ENCODE data around the gene CBLC. TPM values are rescaled to one million over a fixed set of nuclear protein-coding genes. Genes with fewer than 3 reads are reported as not detected.

The CBLC gene
- total and polyA plus RNA-seq, 2 donors = 4.7 to 6.1 TPM

- H3K36me3 ChIP-seq (ENCODE audit: insufficient read depth) = peaks cover 2% of the 10 kb centered on the region
- no peak overlapping the region for H3K27ac ChIP-seq (ENCODE audit: low read depth)
- no peaks in the 10 kb centered on the region for H3K4me1 ChIP-seq (ENCODE audit: insufficient read depth)
- DNase-seq (ENCODE audit: extremely low spot score) = no peak
- no peak overlapping the region for H3K4me3 ChIP-seq (ENCODE audit: low read depth, low read length)
- 90% methylated on average over 15 of the region's 15 CpGs for WGBS
Observed at GRCh38 chr19:44785993-44786392, 8.3 kb downstream of the CBLC start.

GRCh38 chr19:44788971-44789370 lies 11.3 kb downstream of the CBLC start:
- 89% methylated on average over 6 of the region's 6 CpGs for WGBS
- peaks cover 2% of the 10 kb centered on the region for H3K36me3 ChIP-seq (ENCODE audit: insufficient read depth)
- no peak overlapping the region for H3K4me3 ChIP-seq (ENCODE audit: low read depth, low read length)

GRCh38 chr19:44789943-44790483 lies 12.3 kb downstream of the CBLC start:
- Histone ChIP-seq H3K27ac (ENCODE audit: low read depth) (no peak overlapping the region), H3K4me1 (ENCODE audit: insufficient read depth) (no peaks in the 10 kb centered on the region), H3K36me3 (ENCODE audit: insufficient read depth) (peaks cover 2% of the 10 kb centered on the region), H3K4me3 (ENCODE audit: low read depth, low read length) (no peak overlapping the region)
- no peak for DNase-seq (ENCODE audit: extremely low spot score)
- 83% methylated on average over 13 of the region's 13 CpGs for WGBS

More at GRCh38 chr19:44788971-44789370, 11.3 kb downstream of the CBLC start:
- no peaks in the 10 kb centered on the region for H3K4me1 ChIP-seq (ENCODE audit: insufficient read depth)
- no peak for DNase-seq (ENCODE audit: extremely low spot score)
- no peak overlapping the region for H3K27ac ChIP-seq (ENCODE audit: low read depth)

- no peak overlapping the region for H3K4me3 ChIP-seq (ENCODE audit: low read depth, low read length)
Observed at GRCh38 chr19:44792281-44792680, 14.6 kb downstream of the CBLC start.

GRCh38 chr19:44794610-44795009 lies 16.9 kb downstream of the CBLC start:
- 96% methylated on average over 4 of the region's 4 CpGs for WGBS
- Histone ChIP-seq H3K27ac (ENCODE audit: low read depth) (no peak overlapping the region), H3K4me3 (ENCODE audit: low read depth, low read length) (no peak overlapping the region), H3K36me3 (ENCODE audit: insufficient read depth) (no peaks in the 10 kb centered on the region), H3K4me1 (ENCODE audit: insufficient read depth) (no peaks in the 10 kb centered on the region)
- no peak for DNase-seq (ENCODE audit: extremely low spot score)

More at GRCh38 chr19:44792281-44792680, 14.6 kb downstream of the CBLC start:
- no peak overlapping the region for H3K27ac ChIP-seq (ENCODE audit: low read depth)
- H3K36me3 ChIP-seq (ENCODE audit: insufficient read depth) = peaks cover 2% of the 10 kb centered on the region
- no peaks in the 10 kb centered on the region for H3K4me1 ChIP-seq (ENCODE audit: insufficient read depth)
- DNase-seq (ENCODE audit: extremely low spot score) = no peak
- WGBS = 85% methylated on average over 9 of the region's 9 CpGs

- Histone ChIP-seq H3K36me3 (ENCODE audit: insufficient read depth) (no peaks in the 10 kb centered on the region), H3K4me1 (ENCODE audit: insufficient read depth) (no peaks in the 10 kb centered on the region), H3K4me3 (ENCODE audit: low read depth, low read length) (no peak overlapping the region), H3K27ac (ENCODE audit: low read depth) (no peak overlapping the region)
- DNase-seq (ENCODE audit: extremely low spot score) = no peak
- 90% methylated on average over 13 of the region's 13 CpGs for WGBS
Observed at GRCh38 chr19:44795398-44795987, 17.8 kb downstream of the CBLC start.

GRCh38 chr19:44796701-44797115 lies 19.0 kb downstream of the CBLC start:
- DNase-seq (ENCODE audit: extremely low spot score) = no peak
- H3K36me3 ChIP-seq (ENCODE audit: insufficient read depth) = no peaks in the 10 kb centered on the region
- H3K27ac ChIP-seq (ENCODE audit: low read depth) = no peak overlapping the region
- WGBS = 35% methylated on average over 12 of the region's 12 CpGs
- H3K4me3 ChIP-seq (ENCODE audit: low read depth, low read length) = no peak overlapping the region
- no peaks in the 10 kb centered on the region for H3K4me1 ChIP-seq (ENCODE audit: insufficient read depth)

GRCh38 chr19:44799627-44800346 lies 22.1 kb downstream of the CBLC start:
- no peaks in the 10 kb centered on the region for H3K4me1 ChIP-seq (ENCODE audit: insufficient read depth)
- no peaks in the 10 kb centered on the region for H3K36me3 ChIP-seq (ENCODE audit: insufficient read depth)
- DNase-seq (ENCODE audit: extremely low spot score) = no peak
- H3K4me3 ChIP-seq (ENCODE audit: low read depth, low read length) = no peak overlapping the region
- H3K27ac ChIP-seq (ENCODE audit: low read depth) = no peak overlapping the region
- WGBS = 74% methylated on average over 10 of the region's 10 CpGs

- 5% methylated on average over 3 of the region's 3 CpGs for WGBS
- no peaks in the 10 kb centered on the region for H3K36me3 ChIP-seq (ENCODE audit: insufficient read depth)
- DNase-seq (ENCODE audit: extremely low spot score) = no peak
- no peak overlapping the region for H3K4me3 ChIP-seq (ENCODE audit: low read depth, low read length)
- H3K27ac ChIP-seq (ENCODE audit: low read depth) = no peak overlapping the region
- no peaks in the 10 kb centered on the region for H3K4me1 ChIP-seq (ENCODE audit: insufficient read depth)
Observed at GRCh38 chr19:44800461-44800860, 22.8 kb downstream of the CBLC start.

GRCh38 chr19:44803442-44804428 lies 26.0 kb downstream of the CBLC start:
- WGBS = 90% methylated on average over 13 of the region's 13 CpGs
- DNase-seq (ENCODE audit: extremely low spot score) = no peak
- H3K4me3 ChIP-seq (ENCODE audit: low read depth, low read length) = no peak overlapping the region
- H3K4me1 ChIP-seq (ENCODE audit: insufficient read depth) = no peaks in the 10 kb centered on the region
- no peak overlapping the region for H3K27ac ChIP-seq (ENCODE audit: low read depth)
- no peaks in the 10 kb centered on the region for H3K36me3 ChIP-seq (ENCODE audit: insufficient read depth)

GRCh38 chr19:44806291-44806690 lies 28.6 kb downstream of the CBLC start:
- Histone ChIP-seq H3K4me3 (ENCODE audit: low read depth, low read length) (no peak overlapping the region), H3K27ac (ENCODE audit: low read depth) (no peak overlapping the region), H3K36me3 (ENCODE audit: insufficient read depth) (no peaks in the 10 kb centered on the region), H3K4me1 (ENCODE audit: insufficient read depth) (no peaks in the 10 kb centered on the region)
- WGBS = 77% methylated on average over 7 of the region's 7 CpGs
- no peak for DNase-seq (ENCODE audit: extremely low spot score)

- no peak overlapping the region for H3K27ac ChIP-seq (ENCODE audit: low read depth)
- 66% methylated on average over 5 of the region's 5 CpGs for WGBS
- H3K4me1 ChIP-seq (ENCODE audit: insufficient read depth) = no peaks in the 10 kb centered on the region
- DNase-seq (ENCODE audit: extremely low spot score) = no peak
- H3K4me3 ChIP-seq (ENCODE audit: low read depth, low read length) = no peak overlapping the region
- no peaks in the 10 kb centered on the region for H3K36me3 ChIP-seq (ENCODE audit: insufficient read depth)
Observed at GRCh38 chr19:44807162-44807561, 29.5 kb downstream of the CBLC start.

- 24% methylated on average over 14 of the region's 14 CpGs for WGBS
- Histone ChIP-seq H3K4me1 (ENCODE audit: insufficient read depth) (no peaks in the 10 kb centered on the region), H3K4me3 (ENCODE audit: low read depth, low read length) (no peak overlapping the region), H3K36me3 (ENCODE audit: insufficient read depth) (no peaks in the 10 kb centered on the region), H3K27ac (ENCODE audit: low read depth) (no peak overlapping the region)
- no peak for DNase-seq (ENCODE audit: extremely low spot score)
Observed at GRCh38 chr19:44807652-44808462, 30.2 kb downstream of the CBLC start.
